DOHH2 (cell line): Measurements from ENCODE around the gene OR4D6.

ENCODE experiments used
- H3F3A ChIP-seq: fragments of 200-600 bp; sonication (generic), shearing (Covaris generic); 2 replicates; pipeline ENCODE4 v1.6.0; 2016; ENCODE audit warnings: antibody characterized with exemption, mild to moderate bottlenecking; ENCODE audit not compliant: control insufficient read depth, insufficient read depth
- H3K27ac ChIP-seq: fragments of 200-600 bp; sonication (generic); 2 replicates; pipeline ENCODE4 v1.5.1; 2014; ENCODE audit warnings: low read depth, mild to moderate bottlenecking, low read length, moderate library complexity
- H3K27me3 ChIP-seq: fragments of 200-600 bp; sonication (generic); 2 replicates; pipeline ENCODE4 v1.6.1; 2014; ENCODE audit warnings: mild to moderate bottlenecking, low read length, mixed read lengths; ENCODE audit not compliant: control insufficient read depth
- H3K36me3 ChIP-seq: fragments of 200-600 bp; sonication (generic); 2 replicates; pipeline ENCODE4 v1.6.1; 2014; ENCODE audit warnings: mild to moderate bottlenecking, low read length, moderate library complexity, mixed read lengths; ENCODE audit not compliant: control insufficient read depth
- H3K4me1 ChIP-seq: fragments of 200-600 bp; sonication (generic); 2 replicates; pipeline ENCODE4 v1.6.1; 2014; ENCODE audit warnings: mild to moderate bottlenecking, low read length, mixed read lengths; ENCODE audit not compliant: control insufficient read depth
- H3K4me2 ChIP-seq: fragments of 200-600 bp; sonication (generic); 2 replicates; pipeline ENCODE4 v1.6.0; 2014; ENCODE audit warnings: mild to moderate bottlenecking, low read length, moderate library complexity
- H3K4me3 ChIP-seq: fragments of 200-600 bp; sonication (generic); 2 replicates; pipeline ENCODE4 v1.5.1; 2014; ENCODE audit warnings: mild to moderate bottlenecking, low read length, mixed read lengths
- H3K79me2 ChIP-seq: fragments of 200-600 bp; sonication (generic); 2 replicates; pipeline ENCODE4 v1.6.1; 2014; ENCODE audit warnings: mild to moderate bottlenecking, low read length, mixed read lengths; ENCODE audit not compliant: control insufficient read depth
- H3K9me2 ChIP-seq: fragments of 200-600 bp; sonication (generic); replicated peaks from 2 replicates; pipeline ENCODE4 v1.6.1; 2014; ENCODE audit warnings: mild to moderate bottlenecking, low read length, mixed read lengths; ENCODE audit not compliant: control insufficient read depth
- H3K9me3 ChIP-seq: fragments of 200-600 bp; sonication (generic); 2 replicates; pipeline ENCODE4 v1.6.1; 2014; ENCODE audit warnings: antibody characterized with exemption, low read length, mixed read lengths; ENCODE audit not compliant: control insufficient read depth, insufficient read depth
- H4K20me1 ChIP-seq: fragments of 200-600 bp; sonication (generic); 2 replicates; pipeline ENCODE4 v1.6.0; 2014; ENCODE audit warnings: low read depth, mild to moderate bottlenecking, antibody characterized with exemption, low read length, moderate library complexity; ENCODE audit not compliant: control insufficient read depth, insufficient read depth
- EZH2phosphoT487 ChIP-seq: fragments of 200-600 bp; sonication (generic); IDR thresholded peaks from 2 replicates; pipeline ENCODE4 v1.6.1; 2017; ENCODE audit warnings: borderline replicate concordance, mild to moderate bottlenecking, antibody characterized with exemption, low read length, moderate library complexity, mixed read lengths
- TF ChIP-seq, protein P1 (sequence below): fragments of 200-600 bp; sonication (generic); IDR thresholded peaks from one replicate; pipeline ENCODE4 v1.5.1; 2014; ENCODE audit warnings: antibody characterized with exemption, mild to moderate bottlenecking, low read depth, low read length; ENCODE audit not compliant: poor library complexity, severe bottlenecking

The OR4D6 gene

GRCh38 chr11:59417023-59417422, 39.7 kb upstream of the OR4D6 start:
- no peaks in the 10 kb centered on the region for H4K20me1 ChIP-seq
- H3K27me3 ChIP-seq = peaks cover 13% of the 10 kb centered on the region; the same call in 1 of the 2 replicates
- H3K9me2 ChIP-seq = no peaks in the 10 kb centered on the region
- H3K27ac ChIP-seq = no peak overlapping the region
- peaks cover 3% of the 10 kb centered on the region; the same call in 1 of the 2 replicates for H3K9me3 ChIP-seq
- H3K79me2 ChIP-seq = no peaks in the 10 kb centered on the region
- H3K4me2 ChIP-seq = no peak overlapping the region
- TF ChIP-seq, protein P1, sequence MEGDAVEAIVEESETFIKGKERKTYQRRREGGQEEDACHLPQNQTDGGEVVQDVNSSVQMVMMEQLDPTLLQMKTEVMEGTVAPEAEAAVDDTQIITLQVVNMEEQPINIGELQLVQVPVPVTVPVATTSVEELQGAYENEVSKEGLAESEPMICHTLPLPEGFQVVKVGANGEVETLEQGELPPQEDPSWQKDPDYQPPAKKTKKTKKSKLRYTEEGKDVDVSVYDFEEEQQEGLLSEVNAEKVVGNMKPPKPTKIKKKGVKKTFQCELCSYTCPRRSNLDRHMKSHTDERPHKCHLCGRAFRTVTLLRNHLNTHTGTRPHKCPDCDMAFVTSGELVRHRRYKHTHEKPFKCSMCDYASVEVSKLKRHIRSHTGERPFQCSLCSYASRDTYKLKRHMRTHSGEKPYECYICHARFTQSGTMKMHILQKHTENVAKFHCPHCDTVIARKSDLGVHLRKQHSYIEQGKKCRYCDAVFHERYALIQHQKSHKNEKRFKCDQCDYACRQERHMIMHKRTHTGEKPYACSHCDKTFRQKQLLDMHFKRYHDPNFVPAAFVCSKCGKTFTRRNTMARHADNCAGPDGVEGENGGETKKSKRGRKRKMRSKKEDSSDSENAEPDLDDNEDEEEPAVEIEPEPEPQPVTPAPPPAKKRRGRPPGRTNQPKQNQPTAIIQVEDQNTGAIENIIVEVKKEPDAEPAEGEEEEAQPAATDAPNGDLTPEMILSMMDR = no peak
- no peak for TF ChIP-seq EZH2phosphoT487
- H3K4me1 ChIP-seq = peaks cover 5% of the 10 kb centered on the region; the same call in 1 of the 2 replicates
- H3K36me3 ChIP-seq = no peaks in the 10 kb centered on the region
- H3K4me3 ChIP-seq = no peak overlapping the region
- no peaks in the 10 kb centered on the region for H3F3A ChIP-seq

DNA sequence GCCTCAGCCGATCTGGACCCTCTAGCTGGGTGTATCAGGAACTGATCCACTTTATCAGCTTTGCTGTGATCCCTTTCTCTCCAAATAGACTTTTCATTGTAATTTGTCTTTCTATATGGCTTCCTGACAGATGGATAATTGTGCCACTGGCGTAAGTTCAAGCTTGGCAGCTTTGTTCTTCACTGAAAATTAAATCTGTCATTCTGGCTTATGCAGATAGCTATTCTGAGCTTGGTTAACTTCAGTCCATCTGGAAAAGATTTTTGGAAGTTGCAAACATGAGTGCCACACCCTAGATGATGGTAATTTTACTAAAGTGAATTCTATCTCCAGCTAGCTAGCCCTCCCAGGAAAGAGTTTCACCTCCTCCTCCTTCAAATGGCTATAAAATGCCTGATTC, 38.6 kb upstream of the OR4D6 start:
- H3K79me2 ChIP-seq = no peaks in the 10 kb centered on the region
- no peaks in the 10 kb centered on the region for H4K20me1 ChIP-seq
- no peaks in the 10 kb centered on the region for H3K36me3 ChIP-seq
- TF ChIP-seq EZH2phosphoT487 = no peak
- TF ChIP-seq, protein P1 = no peak
- no peak overlapping the region for H3K4me3 ChIP-seq
- no peak overlapping the region for H3K4me2 ChIP-seq
- no peak overlapping the region for H3K27ac ChIP-seq
- H3K9me3 ChIP-seq = peaks cover 2% of the 10 kb centered on the region; the same call in 1 of the 2 replicates
- H3F3A ChIP-seq = no peaks in the 10 kb centered on the region
- peaks cover 12% of the 10 kb centered on the region; the same call in 1 of the 2 replicates for H3K27me3 ChIP-seq
- no peaks in the 10 kb centered on the region for H3K9me2 ChIP-seq
- peaks cover 5% of the 10 kb centered on the region; the same call in 1 of the 2 replicates for H3K4me1 ChIP-seq

- H3K4me1 ChIP-seq = no peaks in the 10 kb centered on the region
- no peaks in the 10 kb centered on the region for H3K9me3 ChIP-seq
- H4K20me1 ChIP-seq = no peaks in the 10 kb centered on the region
- no peak overlapping the region for H3K4me2 ChIP-seq
- H3K9me2 ChIP-seq = no peaks in the 10 kb centered on the region
- TF ChIP-seq, protein P1 = no peak
- TF ChIP-seq EZH2phosphoT487 = no peak
- no peak overlapping the region for H3K27ac ChIP-seq
- H3F3A ChIP-seq = no peaks in the 10 kb centered on the region
- no peaks in the 10 kb centered on the region for H3K27me3 ChIP-seq
- no peaks in the 10 kb centered on the region for H3K79me2 ChIP-seq
- H3K36me3 ChIP-seq = no peaks in the 10 kb centered on the region
- H3K4me3 ChIP-seq = no peak overlapping the region
These were observed 32.9 kb upstream of the OR4D6 start for GRCh38 chr11:59423835-59424234.

DNA sequence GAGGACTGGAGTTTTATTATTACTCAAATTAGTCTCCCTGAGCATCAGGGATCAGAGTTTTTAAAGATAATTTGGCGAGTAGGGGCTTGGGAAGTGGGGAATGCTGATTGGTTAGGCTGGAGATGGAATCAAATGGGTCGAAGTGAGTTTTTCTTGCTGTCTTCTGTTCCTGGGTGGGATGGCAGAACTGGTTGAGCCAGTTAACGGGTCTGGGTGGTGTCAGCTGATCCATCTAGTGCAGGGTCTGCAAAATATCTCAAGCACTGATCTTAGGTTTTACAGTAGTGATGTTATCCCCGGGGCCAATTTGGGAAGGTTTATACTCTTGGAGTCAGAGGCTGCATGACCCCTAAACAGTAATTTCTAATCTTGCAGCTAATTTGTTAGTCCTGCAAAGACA, 31.6 kb upstream of the OR4D6 start:
- Histone ChIP-seq H3K9me2 (no peaks in the 10 kb centered on the region), H3K9me3 (no peaks in the 10 kb centered on the region), H3K27me3 (no peaks in the 10 kb centered on the region), H3F3A (no peaks in the 10 kb centered on the region), H3K27ac (no peak overlapping the region), H3K4me1 (no peaks in the 10 kb centered on the region), H3K36me3 (no peaks in the 10 kb centered on the region), H3K4me3 (no peak overlapping the region), H3K79me2 (no peaks in the 10 kb centered on the region), H3K4me2 (no peak overlapping the region), H4K20me1 (no peaks in the 10 kb centered on the region)
- TF ChIP-seq, protein P1 = no peak
- no peak for TF ChIP-seq EZH2phosphoT487
